H9 (cell line): ENCODE measurements around the gene SC5D. TPM values are rescaled to one million over a fixed set of nuclear protein-coding genes. Genes with fewer than 3 reads are reported as not detected.

Experiments
- DNase-seq: peaks from one replicate; pipeline ENCODE4 v3.0.0-alpha.2; 2017
- H2AFZ ChIP-seq: one replicate; pipeline ENCODE4 v1.6.1; 2013; ENCODE audit warnings: mild to moderate bottlenecking, low read length, control low read depth, moderate library complexity
- H2AK5ac ChIP-seq: 2 replicates; pipeline ENCODE4 v1.6.1; 2013; ENCODE audit warnings: low read length, control low read depth, mixed read lengths; ENCODE audit not compliant: insufficient read length
- H2BK120ac ChIP-seq: one replicate; pipeline ENCODE4 v1.6.1; 2013; ENCODE audit warnings: low read depth, mild to moderate bottlenecking, low read length, control low read depth, inconsistent platforms; ENCODE audit not compliant: poor library complexity, severe bottlenecking
- H2BK12ac ChIP-seq: 2 replicates; pipeline ENCODE4 v1.6.1; 2013; ENCODE audit warnings: low read length, control low read depth, mixed read lengths, low read depth; ENCODE audit not compliant: insufficient read length
- H2BK15ac ChIP-seq: 2 replicates; pipeline ENCODE4 v1.6.1; 2013; ENCODE audit warnings: low read depth, low read length, control low read depth
- H2BK20ac ChIP-seq: one replicate; pipeline ENCODE4 v1.6.1; 2013; ENCODE audit warnings: low read depth, mild to moderate bottlenecking, low read length, control low read depth, inconsistent platforms; ENCODE audit not compliant: poor library complexity, severe bottlenecking
- H2BK5ac ChIP-seq: 2 replicates; pipeline ENCODE4 v1.6.1; 2013; ENCODE audit warnings: low read length, control low read depth, mixed read lengths; ENCODE audit not compliant: insufficient read length
- H3K14ac ChIP-seq: 2 replicates; pipeline ENCODE4 v1.6.1; 2013; ENCODE audit warnings: low read length, control low read depth; ENCODE audit not compliant: insufficient read depth
- H3K18ac ChIP-seq: 2 replicates; pipeline ENCODE4 v1.6.1; 2013; ENCODE audit warnings: low read depth, mild to moderate bottlenecking, mixed read lengths, low read length, control low read depth; ENCODE audit not compliant: insufficient read length
- H3K23ac ChIP-seq: 2 replicates; pipeline ENCODE4 v1.6.1; 2013; ENCODE audit warnings: low read length, control low read depth, mixed read lengths, low read depth; ENCODE audit not compliant: insufficient read length
- H3K23me2 ChIP-seq: 2 replicates; pipeline ENCODE4 v1.6.1; 2013; ENCODE audit warnings: low read depth, mild to moderate bottlenecking, mixed read lengths, low read length, control low read depth; ENCODE audit not compliant: insufficient read length, poor library complexity, severe bottlenecking
- H3K27ac ChIP-seq: 2 replicates; pipeline ENCODE4 v1.5.1; 2013; ENCODE audit warnings: low read length, control low read depth, mixed read lengths, low read depth; ENCODE audit not compliant: insufficient read length
- H3K27me3 ChIP-seq: 2 replicates; pipeline ENCODE4 v1.6.1; 2013; ENCODE audit warnings: low read length, control low read depth, inconsistent platforms; ENCODE audit not compliant: insufficient read depth
- H3K4ac ChIP-seq: 2 replicates; pipeline ENCODE4 v1.6.1; 2013; ENCODE audit warnings: low read depth, mild to moderate bottlenecking, control low read depth, inconsistent platforms, low read length, moderate library complexity
- H3K4me1 ChIP-seq: 2 replicates; pipeline ENCODE4 v1.6.1; 2013; ENCODE audit warnings: low read length, control low read depth, inconsistent platforms; ENCODE audit not compliant: insufficient read depth
- H3K4me2 ChIP-seq: 2 replicates; pipeline ENCODE4 v1.6.1; 2013; ENCODE audit warnings: low read length, control low read depth, mixed read lengths; ENCODE audit not compliant: insufficient read length, insufficient read depth
- H3K56ac ChIP-seq: 2 replicates; pipeline ENCODE4 v1.6.1; 2013; ENCODE audit warnings: low read depth, mild to moderate bottlenecking, mixed read lengths, low read length, control low read depth; ENCODE audit not compliant: insufficient read length
- H3K79me1 ChIP-seq: 2 replicates; pipeline ENCODE4 v1.6.1; 2013; ENCODE audit warnings: low read depth, mild to moderate bottlenecking, moderate library complexity, low read length, control low read depth, inconsistent platforms; ENCODE audit not compliant: insufficient read depth, poor library complexity, severe bottlenecking
- H3K79me2 ChIP-seq: 2 replicates; pipeline ENCODE4 v1.6.1; 2013; ENCODE audit warnings: low read length, control low read depth, inconsistent platforms; ENCODE audit not compliant: insufficient read depth
- H3K9ac ChIP-seq: 2 replicates; pipeline ENCODE4 v1.6.1; 2013; ENCODE audit warnings: low read length, control low read depth, mixed read lengths; ENCODE audit not compliant: insufficient read length; ENCODE audit errors: extremely low read depth
- H3K9me3 ChIP-seq: one replicate; pipeline ENCODE4 v1.6.1; 2013; ENCODE audit warnings: low read depth, low read length, inconsistent platforms; ENCODE audit not compliant: control insufficient read depth
- H3T11ph ChIP-seq: one replicate; pipeline ENCODE4 v1.6.1; 2013; ENCODE audit warnings: mild to moderate bottlenecking, low read length, control low read depth, inconsistent platforms
- H4K20me1 ChIP-seq: one replicate; pipeline ENCODE4 v1.6.1; 2013; ENCODE audit not compliant: control insufficient read depth, insufficient read length, insufficient read depth
- H4K5ac ChIP-seq: 2 replicates; pipeline ENCODE4 v1.6.1; 2013; ENCODE audit warnings: low read depth, mild to moderate bottlenecking, mixed read lengths, low read length, control low read depth; ENCODE audit not compliant: insufficient read length
- H4K8ac ChIP-seq: replicated peaks from 2 replicates; pipeline ENCODE4 v1.6.1; 2013; ENCODE audit warnings: low read length, control low read depth, mixed read lengths, low read depth; ENCODE audit not compliant: insufficient read length
- H4K91ac ChIP-seq: 2 replicates; pipeline ENCODE4 v1.6.1; 2013; ENCODE audit warnings: low read depth, mild to moderate bottlenecking, moderate library complexity, mixed read lengths, low read length, control low read depth; ENCODE audit not compliant: insufficient read length
- H3K27ac Mint-ChIP-seq, 3 experiments: 2 replicates in 2 of 3; 3 replicates in 1 of 3; pipeline ENCODE4 v1.8.0; 2020 to 2021; ENCODE audit warnings: mixed read lengths in 3 of 3, mild to moderate bottlenecking in 1 of 3, moderate library complexity in 1 of 3
- H3K27me3 Mint-ChIP-seq: 2 replicates; pipeline ENCODE4 v1.8.0; 2021; ENCODE audit warnings: low read depth, mild to moderate bottlenecking, moderate library complexity, mixed read lengths
- H3K36me3 Mint-ChIP-seq, 3 experiments: 2 replicates in 2 of 3; 3 replicates in 1 of 3; pipeline ENCODE4 v1.8.0; 2020 to 2021; ENCODE audit warnings: low read depth in 3 of 3, mixed read lengths in 3 of 3; ENCODE audit not compliant: insufficient read depth in 1 of 3
- H3K4me1 Mint-ChIP-seq, 2 experiments: 2 replicates each; pipeline ENCODE4 v1.8.0; 2020; ENCODE audit warnings: mixed read lengths in 2 of 2
- H3K4me3 Mint-ChIP-seq, 2 experiments: 2 replicates in 1 of 2; 3 replicates in 1 of 2; pipeline ENCODE4 v1.8.0; 2020 to 2021; ENCODE audit warnings: mild to moderate bottlenecking in 2 of 2, mixed read lengths in 2 of 2, moderate library complexity in 1 of 2
- H3K9me3 Mint-ChIP-seq, 2 experiments: 2 replicates in 1 of 2; 3 replicates in 1 of 2; pipeline ENCODE4 v1.8.0; 2020; ENCODE audit warnings: mild to moderate bottlenecking in 2 of 2, mixed read lengths in 2 of 2, moderate library complexity in 1 of 2
- WGBS: extraction: QIAGEN DNeasy Blood & Tissue Kit; methylation state at CpG from one replicate; pipeline ENCODE4 v1.1.7; 2013; ENCODE audit warnings: missing lambda C conversion rate, low lambda C conversion rate, mixed read lengths; ENCODE audit not compliant: insufficient read length; ENCODE audit errors: extremely low coverage; 5-methylcytosine and 5-hydroxymethylcytosine counted together
- total RNA-seq: library from RNA; stranded (reverse); gene quantifications from 2 replicates; pipeline ENCODE4 v1.2.1, GENCODE V29; 2021
- TF ChIP-seq, protein P1 (sequence below): fragments of 200-600 bp; sonication (generic); conservative IDR thresholded peaks from 3 replicates; pipeline ENCODE4 v1.8.0; 2021; ENCODE audit warnings: antibody characterized with exemption, mild to moderate bottlenecking

SC5D gene
- total RNA-seq, 1 experiment from 2014 or later: 92.0 TPM

DNA sequence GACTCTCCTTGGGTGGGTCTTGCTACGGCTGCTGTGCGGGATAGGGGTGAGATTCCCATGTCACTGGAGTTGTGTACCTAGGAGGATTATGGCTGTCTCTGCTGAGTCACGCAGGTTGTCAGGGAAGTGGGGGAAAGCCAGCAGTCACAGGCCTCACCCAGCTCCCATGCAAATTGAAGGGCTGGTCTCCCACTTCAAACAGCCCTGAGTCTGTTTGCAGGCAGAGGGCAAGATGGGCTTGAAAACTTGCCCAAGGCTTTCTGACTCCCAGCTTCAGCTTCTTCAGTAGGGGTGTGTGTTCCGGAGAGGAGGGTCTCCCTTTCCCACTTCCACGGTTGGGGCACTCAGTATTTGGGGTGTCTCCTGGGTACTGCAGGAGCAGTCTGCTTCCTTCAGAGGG lies 10.9 kb upstream of the SC5D start:
- TF ChIP-seq, protein P1, sequence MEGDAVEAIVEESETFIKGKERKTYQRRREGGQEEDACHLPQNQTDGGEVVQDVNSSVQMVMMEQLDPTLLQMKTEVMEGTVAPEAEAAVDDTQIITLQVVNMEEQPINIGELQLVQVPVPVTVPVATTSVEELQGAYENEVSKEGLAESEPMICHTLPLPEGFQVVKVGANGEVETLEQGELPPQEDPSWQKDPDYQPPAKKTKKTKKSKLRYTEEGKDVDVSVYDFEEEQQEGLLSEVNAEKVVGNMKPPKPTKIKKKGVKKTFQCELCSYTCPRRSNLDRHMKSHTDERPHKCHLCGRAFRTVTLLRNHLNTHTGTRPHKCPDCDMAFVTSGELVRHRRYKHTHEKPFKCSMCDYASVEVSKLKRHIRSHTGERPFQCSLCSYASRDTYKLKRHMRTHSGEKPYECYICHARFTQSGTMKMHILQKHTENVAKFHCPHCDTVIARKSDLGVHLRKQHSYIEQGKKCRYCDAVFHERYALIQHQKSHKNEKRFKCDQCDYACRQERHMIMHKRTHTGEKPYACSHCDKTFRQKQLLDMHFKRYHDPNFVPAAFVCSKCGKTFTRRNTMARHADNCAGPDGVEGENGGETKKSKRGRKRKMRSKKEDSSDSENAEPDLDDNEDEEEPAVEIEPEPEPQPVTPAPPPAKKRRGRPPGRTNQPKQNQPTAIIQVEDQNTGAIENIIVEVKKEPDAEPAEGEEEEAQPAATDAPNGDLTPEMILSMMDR: no peak
- H3K56ac ChIP-seq: no peak overlapping the region
- no peak overlapping the region for H2BK20ac ChIP-seq
- H3K18ac ChIP-seq: no peak overlapping the region
- no peak overlapping the region for H2BK12ac ChIP-seq
- no peaks in the 10 kb centered on the region for H4K20me1 ChIP-seq
- H3K23me2 ChIP-seq: no peaks in the 10 kb centered on the region
- H3K4me2 ChIP-seq: no peak overlapping the region
- H3K4me1 ChIP-seq: no peaks in the 10 kb centered on the region; the same call in 1 of the 2 replicates
- no peaks in the 10 kb centered on the region for H3K27me3 ChIP-seq
- no peak overlapping the region for H3K4ac ChIP-seq
- no peak overlapping the region for H2BK120ac ChIP-seq
- no peak overlapping the region for H2BK5ac ChIP-seq
- Mint-ChIP-seq H3K36me3 (peaks cover 5 to 42% (median 14%) of the 10 kb centered on the region in 3 experiments; a peak in 5 of 7 replicates), H3K27ac (no peak overlapping the region), H3K4me1 (peaks cover 12 to 18% of the 10 kb centered on the region in 2 experiments), H3K27me3 (peaks cover 4% of the 10 kb centered on the region; the same call in 1 of the 2 replicates), H3K4me3 (no peak overlapping the region), H3K9me3 (peaks cover 17 to 36% of the 10 kb centered on the region in 2 experiments)
- DNase-seq: no peak
- H3T11ph ChIP-seq: no peak overlapping the region
- H2BK15ac ChIP-seq: no peak overlapping the region
- H4K91ac ChIP-seq: no peak overlapping the region
- H3K27ac ChIP-seq: no peak overlapping the region
- no peak overlapping the region for H3K9ac ChIP-seq
- H3K9me3 ChIP-seq: no peaks in the 10 kb centered on the region
- no peaks in the 10 kb centered on the region for H3K79me2 ChIP-seq
- no peak overlapping the region for H2AK5ac ChIP-seq
- WGBS: no CpG with 5 or more reads among the region's 5 CpGs
- H4K8ac ChIP-seq: no peak overlapping the region
- H3K14ac ChIP-seq: no peak overlapping the region
- no peak overlapping the region for H4K5ac ChIP-seq
- no peak overlapping the region for H3K23ac ChIP-seq
- H3K79me1 ChIP-seq: no peaks in the 10 kb centered on the region
- no peak overlapping the region for H2AFZ ChIP-seq
